Kidney (tissue), 14 donors: ENCODE measurements around the gene XYLB. TPM values are rescaled to one million over a fixed set of nuclear protein-coding genes. Genes with fewer than 3 reads are reported as not detected.

ENCODE experiments used
- DNase-seq, 5 donors: peaks; one replicate each; pipeline ENCODE4 v3.0.0-alpha.2; 2013 to 2020
- FAIRE-seq: peaks from 2 replicates; lab custom pipeline; 2012; peaks lifted over from hg19 to GRCh38; lab: Jason Lieb, UNC
- H3K27ac ChIP-seq, 2 donors: one replicate each; pipeline ENCODE4 v1.7.0; 2013; ENCODE audit warnings: low read depth in 2 of 2, low read length in 2 of 2, inconsistent platforms in 1 of 2
- H3K27me3 ChIP-seq: one replicate; pipeline ENCODE4 v1.7.1; 2013; ENCODE audit warnings: low read length, inconsistent platforms; ENCODE audit not compliant: control insufficient read depth, insufficient read depth
- H3K36me3 ChIP-seq, 3 donors: one replicate each; pipeline versions ENCODE4 v1.7.0 to v1.7.1; 2013; ENCODE audit warnings: low read length in 3 of 3, control low read depth in 1 of 3, inconsistent platforms in 1 of 3; ENCODE audit not compliant: insufficient read depth in 3 of 3, control insufficient read depth in 2 of 3
- H3K4me1 ChIP-seq, 3 donors: one replicate each; pipeline versions ENCODE4 v1.7.0 to v1.7.1; 2013; ENCODE audit warnings: low read length in 3 of 3, inconsistent platforms in 1 of 3, low read depth in 1 of 3; ENCODE audit not compliant: control insufficient read depth in 2 of 3, insufficient read depth in 2 of 3
- H3K4me3 ChIP-seq, 3 donors: one replicate each; pipeline versions ENCODE4 v1.7.0 to v1.8.1; 2013; ENCODE audit warnings: low read length in 3 of 3, control low read depth in 1 of 3, inconsistent platforms in 1 of 3
- H3K9ac ChIP-seq, 3 donors: one replicate each; pipeline versions ENCODE4 v1.7.0 to v1.7.1; 2013; ENCODE audit warnings: low read length in 3 of 3, control low read depth in 1 of 3, inconsistent platforms in 1 of 3
- H3K9me3 ChIP-seq, 3 donors: one replicate each; pipeline versions ENCODE4 v1.7.0 to v1.7.1; 2013; ENCODE audit warnings: low read length in 3 of 3, control low read depth in 1 of 3, inconsistent platforms in 1 of 3; ENCODE audit not compliant: control insufficient read depth in 2 of 3, insufficient read depth in 1 of 3
- CTCF ChIP-seq: IDR thresholded peaks from 3 replicates; pipeline ENCODE4 v1.5.1; 2012; ENCODE audit warnings: mild to moderate bottlenecking, moderate library complexity, borderline replicate concordance; ENCODE audit not compliant: insufficient read depth; ENCODE audit errors: extremely low read depth
- intact Hi-C: fragments of 100-400 bp; cut with DNase I; formaldehyde crosslinking; loops from one replicate; pipeline ENCODE4 v1.11.1; 2022
- polyA plus RNA-seq: library from polyadenylated mRNA; stranded (reverse); fragments of 350-450 nt; fragmentation: Illumina TruSeq; extraction: RNeasy Lipid Tissue Mini Kit (QIAGEN cat#74804); gene quantifications from one replicate; pipeline ENCODE4 v1.2.3, GENCODE V29; 2014; ENCODE audit warnings: low read depth, low replicate concordance; ENCODE audit not compliant: insufficient read depth
- total RNA-seq: library from RNA; stranded (reverse); fragmentation: NEBNext Ultra II Directional; extraction: Animal tissue kit (Norgen Biotek cat#: 25700); gene quantifications from one replicate; pipeline ENCODE4 v1.2.1, GENCODE V29; 2021
- donor health status: control.
- donor health status: control.
- donor health status: control.
- donor health status: control.
- donor health status: control.
- donor health status: DM: yes; HTN: yes; CAD: no.
- donor health status: Normal renal cell carcinoma (clear cell type).

Gene XYLB
- total and polyA plus RNA-seq, 2 donors from 2014 or later = 6.0 to 7.9 TPM

GRCh38 chr3:38314764-38315487 lies 31.7 kb upstream of the XYLB start:
- Histone ChIP-seq H3K4me1 (no peaks in the 10 kb centered on the region), H3K9ac (no peak overlapping the region), H3K4me3 (no peak overlapping the region), H3K9me3 (no peaks in the 10 kb centered on the region), H3K36me3 (no peaks in the 10 kb centered on the region), H3K27me3 (no peaks in the 10 kb centered on the region), H3K27ac (no peak overlapping the region)
- TF ChIP-seq CTCF = no peak
- DNase-seq (peak in 1 of 5 donors; percentile 7), FAIRE-seq (no peak)
- intact Hi-C loops = no loop called here

GRCh38 chr3:38315488-38316230 lies 30.9 kb upstream of the XYLB start:
- no peak for FAIRE-seq

GRCh38 chr3:38316356-38317191 lies 30.0 kb upstream of the XYLB start:
- no peak overlapping the region for H3K9ac ChIP-seq
- FAIRE-seq (no peak), DNase-seq (no peak)
- no peaks in the 10 kb centered on the region for H3K9me3 ChIP-seq
- intact Hi-C loops = no loop called here
- no peaks in the 10 kb centered on the region for H3K27me3 ChIP-seq
- no peaks in the 10 kb centered on the region for H3K4me1 ChIP-seq
- H3K36me3 ChIP-seq = no peaks in the 10 kb centered on the region
- H3K27ac ChIP-seq = no peak overlapping the region
- TF ChIP-seq CTCF = no peak
- no peak overlapping the region for H3K4me3 ChIP-seq

More at GRCh38 chr3:38315488-38316230, 30.9 kb upstream of the XYLB start:
- H3K36me3 ChIP-seq = no peaks in the 10 kb centered on the region
- H3K9me3 ChIP-seq = no peaks in the 10 kb centered on the region
- H3K27ac ChIP-seq = no peak overlapping the region
- no peak overlapping the region for H3K9ac ChIP-seq
- no peak for DNase-seq
- intact Hi-C loops = no loop called here
- H3K4me3 ChIP-seq = no peak overlapping the region
- TF ChIP-seq CTCF = no peak
- H3K4me1 ChIP-seq = no peaks in the 10 kb centered on the region
- no peaks in the 10 kb centered on the region for H3K27me3 ChIP-seq
